GM18868 (cell line): ENCODE data around the gene PPP1R12C.
"Not testable (repeated sequence)": the region's sequence is repeated elsewhere in the genome, so short reads cannot be mapped to it uniquely, and the experiment has no call there.

Experiments
- ATAC-seq: cut with Tn5 transposase; IDR thresholded peaks from one replicate; pipeline ENCODE4 v1.9.1; 2021; ENCODE audit warnings: mild to moderate bottlenecking, moderate library complexity; ENCODE audit not compliant: unreplicated experiment

The PPP1R12C gene

GRCh38 chr19:55112246-55112776 is 5.1 kb downstream of the PPP1R12C start:
- no peak for ATAC-seq

DNA sequence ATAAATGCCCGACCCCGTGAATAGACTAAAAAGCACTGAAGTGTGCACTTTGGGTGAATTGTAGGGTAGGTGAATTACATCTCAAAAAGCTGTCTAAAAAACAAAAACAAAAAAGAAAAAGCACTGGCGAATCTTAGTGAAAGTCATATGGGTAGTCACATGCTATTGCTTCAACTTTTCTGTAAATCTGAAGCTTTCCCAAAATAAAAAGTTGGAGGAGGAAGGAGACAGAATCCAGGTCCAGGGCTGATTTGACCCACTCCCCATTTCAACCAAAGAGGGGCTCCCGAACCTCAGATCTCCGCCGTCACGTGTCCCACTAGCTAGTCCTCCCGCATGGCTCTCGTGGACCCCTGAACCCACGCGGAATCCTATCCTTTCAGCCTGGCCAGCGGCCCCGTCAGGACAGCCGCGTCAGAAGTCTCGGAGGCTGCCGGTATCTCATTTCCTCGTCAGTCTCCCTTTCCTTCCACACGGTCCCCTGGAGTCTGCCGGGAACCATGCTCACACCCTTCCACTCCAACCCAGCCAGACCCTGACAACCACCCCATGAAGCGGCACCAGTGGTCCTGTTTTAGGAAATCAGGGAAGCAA is 6.1 kb downstream of the PPP1R12C start:
- no peak for ATAC-seq

DNA sequence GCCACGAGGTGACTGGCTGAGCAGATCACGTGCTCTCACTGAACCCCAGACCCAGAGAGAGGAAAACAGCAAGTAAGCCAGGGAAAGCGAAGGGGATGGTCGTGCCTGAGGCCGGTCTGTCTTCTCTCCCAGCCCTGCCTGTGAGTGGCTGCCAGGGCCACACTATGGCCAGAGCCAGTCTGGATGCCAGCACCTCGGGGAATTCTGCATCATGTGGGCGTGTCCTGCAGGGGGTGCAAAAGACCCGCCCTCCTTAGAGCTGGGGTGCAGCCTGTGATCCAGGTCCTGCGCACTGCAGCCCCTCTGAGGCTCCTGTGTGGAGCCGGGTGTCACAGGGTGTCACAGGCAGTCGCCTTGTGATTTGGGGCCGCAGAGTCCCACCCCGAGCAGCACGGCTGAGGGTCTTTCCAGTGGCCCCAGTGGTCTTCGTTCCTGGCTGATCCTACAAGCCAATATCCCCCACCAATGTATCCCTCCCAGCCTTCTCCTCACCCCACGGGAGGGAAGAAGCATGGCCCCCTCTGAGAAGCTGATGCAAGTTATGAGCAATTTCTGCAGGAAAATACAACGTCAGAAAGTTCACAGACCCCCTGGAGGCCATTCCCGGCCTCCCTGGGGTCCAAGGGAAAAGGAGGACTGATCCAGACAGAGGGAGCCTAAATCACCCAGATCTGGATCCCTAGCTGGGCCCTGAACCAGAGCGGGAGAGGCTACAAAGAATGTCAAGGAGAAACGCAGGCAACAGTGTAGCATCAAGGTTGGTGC is 7.7 kb downstream of the PPP1R12C start:
- no peak for ATAC-seq

DNA sequence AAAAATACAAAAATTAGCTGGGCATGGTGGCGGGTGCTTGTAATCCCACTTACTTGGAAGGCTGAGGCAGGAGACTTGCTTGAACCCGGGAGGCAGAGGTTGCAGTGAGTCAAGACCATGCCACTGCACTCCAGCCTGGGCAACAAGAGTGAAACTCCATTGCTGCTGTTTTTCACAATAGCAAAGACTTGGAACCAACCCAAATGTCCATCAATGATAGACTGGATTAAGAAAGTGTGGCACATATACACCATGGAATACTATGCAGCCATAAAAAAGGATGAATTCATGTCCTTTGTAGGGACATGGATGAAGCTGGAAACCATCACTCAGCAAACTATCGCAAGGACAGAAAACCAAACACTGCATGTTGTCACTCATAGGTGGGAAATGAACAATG is 10.2 kb downstream of the PPP1R12C start:
- ATAC-seq, result not testable (repeated sequence)

- ATAC-seq, result no peak
These were observed 10.8 kb downstream of the PPP1R12C start for GRCh38 chr19:55106591-55106990.

- ATAC-seq, result no peak
These were observed 12.2 kb downstream of the PPP1R12C start for GRCh38 chr19:55105237-55105636.

DNA sequence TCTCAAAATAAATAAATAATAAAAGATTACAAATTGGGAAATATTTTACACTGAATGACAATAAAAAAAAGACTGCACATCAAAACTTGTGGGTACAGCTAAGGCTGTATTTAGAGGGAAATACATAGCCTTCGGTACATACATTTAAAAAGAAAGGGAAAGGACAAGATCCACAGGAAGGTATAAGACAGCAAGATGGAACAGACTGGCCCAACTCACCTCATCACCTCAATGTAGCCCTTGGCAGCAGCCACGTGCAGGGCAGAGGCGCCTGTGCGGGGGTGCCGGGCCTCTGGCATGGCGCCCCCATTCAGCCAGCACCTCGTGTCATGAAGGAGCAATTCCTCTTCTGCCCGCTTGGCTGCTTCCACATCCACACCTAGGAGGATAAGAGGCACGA is 14.2 kb downstream of the PPP1R12C start:
- no peak for ATAC-seq

DNA sequence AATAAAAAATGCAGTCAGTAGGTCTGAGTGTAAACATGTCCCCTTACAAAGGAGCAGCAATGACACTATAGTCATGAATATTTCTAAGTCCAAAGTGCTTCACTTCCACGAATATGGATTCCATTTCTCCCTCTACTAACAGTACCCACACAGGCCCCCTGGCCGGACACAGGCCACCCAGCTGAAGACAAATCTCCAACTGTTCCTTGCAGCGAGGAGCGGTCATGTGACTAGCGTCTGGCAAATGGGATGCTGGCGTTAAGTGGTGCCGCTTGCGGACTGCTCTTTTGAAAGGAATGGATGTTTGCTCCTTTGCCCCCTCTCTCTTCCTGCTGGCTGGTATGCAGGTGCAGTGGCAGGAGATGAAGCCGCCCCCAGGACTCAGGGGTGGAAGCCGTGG is 16.2 kb downstream of the PPP1R12C start:
- ATAC-seq, result no peak

GRCh38 chr19:55099557-55100506 is 17.6 kb downstream of the PPP1R12C start:
- ATAC-seq, result no peak

- no peak for ATAC-seq
These were observed 18.5 kb downstream of the PPP1R12C start for GRCh38 chr19:55098716-55099556.

- ATAC-seq, result no peak
These were observed 19.3 kb downstream of the PPP1R12C start for GRCh38 chr19:55097864-55098715.

GRCh38 chr19:55096061-55096701 is 21.3 kb downstream of the PPP1R12C start:
- ATAC-seq, result no peak

GRCh38 chr19:55095260-55096060 is 22.0 kb downstream of the PPP1R12C start:
- ATAC-seq, result no peak

DNA sequence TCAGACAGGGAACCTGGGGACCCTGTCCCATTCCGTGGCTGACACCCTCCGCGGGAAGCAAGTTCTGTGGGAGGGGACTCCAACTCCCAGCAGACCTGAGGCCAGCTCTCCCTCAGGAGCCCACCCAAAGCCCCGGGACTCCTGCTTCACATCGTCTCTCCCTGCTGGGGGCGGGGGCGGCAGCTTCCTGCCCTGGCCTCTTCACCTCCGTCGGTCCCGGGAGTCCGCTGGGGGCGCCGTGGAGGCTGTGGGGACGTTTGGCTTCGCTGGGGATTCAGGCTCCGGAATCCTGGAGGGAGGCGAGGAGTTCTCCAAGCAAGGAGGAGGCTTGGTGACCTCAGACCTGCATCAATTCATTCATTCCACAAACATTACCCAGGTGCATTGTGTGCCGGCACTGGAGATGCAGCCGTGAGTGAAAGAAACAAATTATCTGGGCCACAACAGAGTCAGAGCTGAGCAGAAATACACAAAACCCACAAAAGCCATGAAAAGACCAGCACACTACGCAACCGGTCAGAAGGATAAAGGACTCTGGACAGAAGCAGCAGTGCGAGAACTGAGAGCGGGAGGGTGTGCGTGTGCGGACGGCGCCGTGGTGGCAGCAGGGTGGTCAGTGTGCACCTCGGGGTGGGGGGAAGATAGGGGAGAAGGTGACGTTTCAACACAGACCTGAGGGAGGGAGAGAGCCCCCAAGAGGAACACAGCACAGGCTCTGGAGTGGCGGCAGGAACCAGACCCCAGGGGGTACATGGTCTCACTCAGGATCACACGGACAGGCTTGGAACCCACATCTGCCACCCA is 22.8 kb downstream of the PPP1R12C start:
- no peak for ATAC-seq

- no peak for ATAC-seq
These were observed 24.8 kb downstream of the PPP1R12C start for GRCh38 chr19:55092423-55093318.

GRCh38 chr19:55091955-55092354 is 25.5 kb downstream of the PPP1R12C start:
- no peak for ATAC-seq
